Testis (tissue), 2 donors: ENCODE measurements around the gene GOSR1.

Experiments
- CTCF ChIP-seq, 3 experiments: fragments of 450-650 bp in 2 of 3; fragments of 200-600 bp in 1 of 3; sonication (generic) in 1 of 3; IDR thresholded peaks; one replicate each; pipeline ENCODE4 v1.5.1; 2016 to 2019; ENCODE audit warnings: antibody characterized with exemption in 3 of 3, mild to moderate bottlenecking in 2 of 3, moderate library complexity in 1 of 3
- POLR2A ChIP-seq: fragments of 450-650 bp; IDR thresholded peaks from one replicate; pipeline ENCODE4 v1.6.1; 2017; ENCODE audit warnings: antibody characterized with exemption, mild to moderate bottlenecking, moderate library complexity

GRCh38 chr17:30475206-30475605 is 2.0 kb upstream of the GOSR1 start:
- no peak for TF ChIP-seq CTCF (IDR thresholded peaks at IDR 0.05)
- no peak for TF ChIP-seq POLR2A
